Measurements from ENCODE around the gene SVIL.

DNA sequence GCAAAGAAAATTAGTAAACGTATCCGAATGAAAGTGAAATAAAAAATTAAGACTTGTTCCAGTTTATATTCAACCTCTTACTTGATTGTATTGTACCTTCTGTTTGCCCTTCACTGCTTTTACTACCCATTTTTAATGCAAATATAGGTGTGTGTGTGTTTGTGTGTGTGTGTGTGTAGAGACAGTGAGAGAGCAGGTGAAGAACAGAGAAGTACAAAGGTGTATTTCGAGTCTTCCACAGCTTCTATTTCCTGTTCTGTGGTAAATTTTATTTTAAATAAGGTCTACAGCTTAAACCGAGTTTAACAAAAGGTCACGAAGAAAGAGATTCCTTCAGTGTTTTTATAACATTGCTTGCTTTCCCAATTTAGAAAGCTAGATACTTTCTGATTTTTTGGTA, 12.7 kb upstream of the SVIL start:
- TF ChIP-seq POLR2AphosphoS5 (IDR thresholded peaks at IDR 0.05; ENCODE audit: low read depth, low read length) (no peak), POLR2A (IDR thresholded peaks at IDR 0.05; ENCODE audit: low read depth, low read length) (no peak), TAF1 (IDR thresholded peaks at IDR 0.05; ENCODE audit: low read depth, low read length) (no peak), PAX5 (IDR thresholded peaks at IDR 0.05; ENCODE audit: insufficient read depth, low read length, severe bottlenecking) (no peak), SPI1 (IDR thresholded peaks at IDR 0.05; ENCODE audit: low read depth, low read length) (no peak)
